ENCODE results near the gene ZNF236.

DNA sequence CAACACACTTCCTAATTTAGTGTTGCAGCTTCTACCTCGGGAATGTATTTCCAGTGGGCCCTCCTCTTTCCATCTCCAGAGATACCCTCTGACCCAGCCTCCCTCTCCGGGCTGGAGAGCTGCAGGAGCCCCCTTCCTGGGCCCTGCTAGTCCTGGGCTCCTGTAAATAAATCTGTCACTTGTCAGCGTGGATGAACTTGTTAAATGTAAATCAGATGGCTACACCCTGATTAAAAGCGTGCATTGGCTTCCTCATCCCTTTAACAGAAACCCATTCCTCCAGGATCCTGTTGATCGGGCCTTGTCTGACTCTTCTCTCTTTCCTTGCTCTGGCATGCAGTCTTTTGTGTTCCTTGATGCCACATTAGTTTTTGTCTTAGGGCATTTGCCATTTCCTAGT, 2.4 kb downstream of the ZNF236 start:
- TF ChIP-seq, protein P1, sequence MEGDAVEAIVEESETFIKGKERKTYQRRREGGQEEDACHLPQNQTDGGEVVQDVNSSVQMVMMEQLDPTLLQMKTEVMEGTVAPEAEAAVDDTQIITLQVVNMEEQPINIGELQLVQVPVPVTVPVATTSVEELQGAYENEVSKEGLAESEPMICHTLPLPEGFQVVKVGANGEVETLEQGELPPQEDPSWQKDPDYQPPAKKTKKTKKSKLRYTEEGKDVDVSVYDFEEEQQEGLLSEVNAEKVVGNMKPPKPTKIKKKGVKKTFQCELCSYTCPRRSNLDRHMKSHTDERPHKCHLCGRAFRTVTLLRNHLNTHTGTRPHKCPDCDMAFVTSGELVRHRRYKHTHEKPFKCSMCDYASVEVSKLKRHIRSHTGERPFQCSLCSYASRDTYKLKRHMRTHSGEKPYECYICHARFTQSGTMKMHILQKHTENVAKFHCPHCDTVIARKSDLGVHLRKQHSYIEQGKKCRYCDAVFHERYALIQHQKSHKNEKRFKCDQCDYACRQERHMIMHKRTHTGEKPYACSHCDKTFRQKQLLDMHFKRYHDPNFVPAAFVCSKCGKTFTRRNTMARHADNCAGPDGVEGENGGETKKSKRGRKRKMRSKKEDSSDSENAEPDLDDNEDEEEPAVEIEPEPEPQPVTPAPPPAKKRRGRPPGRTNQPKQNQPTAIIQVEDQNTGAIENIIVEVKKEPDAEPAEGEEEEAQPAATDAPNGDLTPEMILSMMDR (IDR thresholded peaks at IDR 0.05), result no peak
- no peak for TF ChIP-seq EP300 (IDR thresholded peaks at IDR 0.05)
- no peak for TF ChIP-seq POLR2A (IDR thresholded peaks at IDR 0.05; ENCODE audit: low read depth)
